NCI-H69 (cell line): Measurements from ENCODE around the gene OR2T5.
"Not testable (repeated sequence)": the region's sequence is repeated elsewhere in the genome, so short reads cannot be mapped to it uniquely, and the experiment has no call there.

ENCODE experiments used
- DNase-seq: peaks from one replicate; lab custom pipeline; 2025; lab: John Stamatoyannopoulos, UW

The OR2T5 gene, protein sequence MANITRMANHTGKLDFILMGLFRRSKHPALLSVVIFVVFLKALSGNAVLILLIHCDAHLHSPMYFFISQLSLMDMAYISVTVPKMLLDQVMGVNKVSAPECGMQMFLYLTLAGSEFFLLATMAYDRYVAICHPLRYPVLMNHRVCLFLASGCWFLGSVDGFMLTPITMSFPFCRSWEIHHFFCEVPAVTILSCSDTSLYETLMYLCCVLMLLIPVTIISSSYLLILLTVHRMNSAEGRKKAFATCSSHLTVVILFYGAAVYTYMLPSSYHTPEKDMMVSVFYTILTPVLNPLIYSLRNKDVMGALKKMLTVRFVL

DNA sequence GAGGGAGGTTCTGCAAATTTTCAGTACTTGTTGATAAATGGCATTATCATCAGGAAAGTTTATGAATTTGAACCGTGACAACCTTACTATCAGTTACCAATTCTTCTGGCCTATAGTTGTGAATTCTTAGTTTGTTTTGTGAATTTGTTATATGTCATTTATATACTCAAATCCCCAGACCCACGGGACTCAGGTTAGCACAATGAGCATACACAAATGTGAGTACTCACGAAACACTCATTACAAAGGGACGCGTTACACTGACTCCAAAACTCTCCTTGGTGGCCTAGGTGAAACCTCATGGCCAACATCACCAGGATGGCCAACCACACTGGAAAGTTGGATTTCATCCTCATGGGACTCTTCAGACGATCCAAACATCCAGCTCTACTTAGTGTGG is at the start of gene OR2T5:
TSS of gene OR2T5 (plus strand) at position 301 of the 400 bp plus-strand sequence. CDS start at position 301, 0 bp downstream.
- not testable (repeated sequence) for DNase-seq

DNA sequence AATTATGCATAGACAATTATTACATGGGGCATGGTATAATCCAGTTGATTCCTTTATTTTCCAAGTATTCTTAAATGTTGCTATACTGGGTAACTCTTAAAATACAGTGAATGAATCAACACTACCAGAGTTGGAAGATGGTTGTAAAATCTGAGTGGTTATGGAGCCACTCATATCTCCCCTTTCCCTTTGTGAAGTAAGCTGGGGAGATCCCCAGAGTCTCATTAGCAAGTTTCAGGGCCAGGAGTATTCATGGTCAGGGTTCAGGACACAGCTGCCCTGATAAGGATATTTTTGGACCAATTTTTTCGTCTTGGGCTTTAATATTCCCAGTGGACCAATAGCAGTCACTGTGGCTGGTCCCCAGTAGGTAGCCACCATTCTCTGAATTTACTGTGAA is 49.7 kb upstream of the OR2T5 start:
- DNase-seq = not testable (repeated sequence)

DNA sequence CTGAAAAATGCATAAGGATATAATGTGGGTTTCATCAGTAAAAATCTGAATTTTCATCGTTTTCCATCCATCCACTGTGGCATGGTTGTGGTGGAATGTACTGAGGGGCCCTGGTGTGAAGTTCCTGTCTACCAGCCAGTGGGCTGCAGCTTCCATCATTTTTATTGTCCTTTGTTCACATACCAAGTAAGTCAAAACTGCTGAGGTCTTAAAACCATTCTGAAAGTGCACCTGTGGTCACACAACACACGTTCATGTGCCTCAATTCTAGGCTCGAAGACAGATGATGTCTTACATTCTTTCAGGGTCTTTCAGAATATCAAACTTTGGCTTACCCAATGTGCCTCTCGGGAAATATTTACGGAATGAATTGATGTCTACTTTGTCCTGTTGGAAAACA is 49.1 kb upstream of the OR2T5 start:
- not testable (repeated sequence) for DNase-seq

DNA sequence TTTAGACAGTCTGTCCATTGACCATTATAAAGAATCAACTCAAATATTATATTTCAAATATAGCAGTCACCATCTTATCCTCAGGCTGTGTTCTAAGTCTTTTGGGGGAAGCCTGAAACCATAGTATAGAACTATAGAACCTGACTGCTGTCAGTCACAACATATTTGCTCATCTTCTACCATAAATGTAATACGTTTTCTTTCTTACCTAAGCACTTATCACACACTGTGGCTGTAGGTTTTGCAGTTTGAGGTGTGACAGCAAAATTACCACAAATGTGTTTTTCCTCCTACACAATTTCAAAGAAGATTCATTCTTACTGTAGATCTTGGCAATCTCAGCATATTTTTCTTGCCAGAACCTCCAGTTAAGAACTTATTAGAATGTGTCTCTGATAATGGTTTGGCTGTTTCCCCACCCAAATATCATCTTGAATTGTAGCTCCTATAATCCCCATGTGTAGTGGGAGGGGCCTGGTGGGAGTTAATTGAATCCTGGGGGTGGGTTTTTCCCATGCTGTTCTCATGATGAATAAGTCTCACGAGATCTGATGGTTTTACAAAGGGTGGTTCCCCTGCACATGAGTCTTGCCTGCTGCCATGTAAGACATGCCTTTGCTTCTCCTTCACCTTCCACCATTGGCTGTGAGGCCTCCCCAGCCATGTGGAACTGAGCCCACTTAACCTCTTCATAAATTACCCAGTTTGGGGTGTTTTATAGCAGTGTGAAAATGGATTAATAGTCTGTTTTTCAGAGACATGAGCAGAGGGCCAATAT is 45.7 kb upstream of the OR2T5 start:
- not testable (repeated sequence) for DNase-seq

DNA sequence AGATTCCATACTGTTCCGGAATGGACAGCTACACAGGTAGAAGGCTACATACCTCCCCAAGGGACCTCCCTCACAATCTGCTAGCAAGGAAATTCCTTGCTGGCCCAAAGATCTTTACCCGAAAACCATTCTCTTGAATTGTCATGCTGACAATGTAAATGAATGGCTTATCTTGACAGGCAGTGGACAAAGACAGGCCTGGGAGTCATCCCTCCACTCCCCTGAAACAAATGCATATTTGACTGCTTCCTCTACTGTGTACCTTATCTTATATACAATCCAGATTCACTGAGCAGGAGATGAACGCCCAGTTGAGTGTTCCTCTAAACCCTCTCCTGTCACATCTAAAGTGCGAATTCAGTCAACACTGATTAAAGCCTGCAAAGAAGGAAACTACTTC is 43.8 kb upstream of the OR2T5 start:
- not testable (repeated sequence) for DNase-seq

DNA sequence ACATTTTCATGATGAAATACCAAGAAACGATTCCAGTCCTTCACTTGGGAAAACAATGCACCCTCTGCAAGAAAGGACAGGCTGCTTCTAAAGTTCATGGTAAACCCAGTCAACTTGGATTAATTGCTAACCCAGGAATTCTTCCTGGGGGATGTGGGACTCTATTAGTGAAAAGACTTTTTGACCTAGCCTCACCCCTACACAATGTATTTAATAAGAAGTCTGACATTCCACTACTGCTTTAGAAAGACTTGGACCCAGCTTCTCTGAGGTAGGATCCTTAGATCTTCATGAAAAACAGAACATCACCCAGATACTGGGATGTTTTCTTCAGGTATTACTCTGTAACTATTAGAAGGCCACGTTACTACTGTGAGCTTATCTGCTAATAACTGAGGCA is 43.0 kb upstream of the OR2T5 start, which contains the start of gene OR2T2:
TSS of gene OR2T2 (plus strand) at position 239 of the 400 bp plus-strand sequence. CDS start 7,161 bp downstream, outside the sequence.
- not testable (repeated sequence) for DNase-seq

DNA sequence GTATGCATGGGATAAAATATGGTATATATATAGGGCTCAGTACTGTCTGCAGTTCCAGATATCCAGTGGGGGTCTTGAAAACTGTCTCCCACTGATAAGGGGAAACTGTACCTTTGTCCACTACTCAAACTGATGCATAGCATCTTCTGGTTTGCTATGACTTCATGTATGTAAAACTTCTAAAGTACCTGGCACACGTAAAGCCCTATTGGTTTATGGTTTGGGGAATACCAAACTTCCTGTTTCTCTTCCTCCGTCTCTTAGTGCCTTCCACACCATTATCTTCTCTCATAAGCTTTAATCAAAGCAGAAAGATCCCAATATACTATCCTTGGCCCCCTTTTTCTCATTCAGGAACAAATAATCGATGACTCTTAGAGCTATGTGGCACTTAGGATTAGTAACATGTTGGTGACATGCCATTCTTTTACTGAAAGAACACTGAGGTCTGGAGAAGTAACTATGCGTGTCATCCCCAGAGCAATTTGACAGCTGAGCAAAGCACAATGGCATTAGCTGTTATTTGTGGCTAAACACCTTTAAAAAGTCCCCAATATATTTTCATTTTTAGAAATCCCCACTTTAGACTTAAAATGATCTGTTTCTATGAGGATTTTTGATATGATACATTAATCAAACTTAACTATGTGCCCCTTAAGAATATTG is 39.8 kb upstream of the OR2T5 start:
- DNase-seq = not testable (repeated sequence)

DNA sequence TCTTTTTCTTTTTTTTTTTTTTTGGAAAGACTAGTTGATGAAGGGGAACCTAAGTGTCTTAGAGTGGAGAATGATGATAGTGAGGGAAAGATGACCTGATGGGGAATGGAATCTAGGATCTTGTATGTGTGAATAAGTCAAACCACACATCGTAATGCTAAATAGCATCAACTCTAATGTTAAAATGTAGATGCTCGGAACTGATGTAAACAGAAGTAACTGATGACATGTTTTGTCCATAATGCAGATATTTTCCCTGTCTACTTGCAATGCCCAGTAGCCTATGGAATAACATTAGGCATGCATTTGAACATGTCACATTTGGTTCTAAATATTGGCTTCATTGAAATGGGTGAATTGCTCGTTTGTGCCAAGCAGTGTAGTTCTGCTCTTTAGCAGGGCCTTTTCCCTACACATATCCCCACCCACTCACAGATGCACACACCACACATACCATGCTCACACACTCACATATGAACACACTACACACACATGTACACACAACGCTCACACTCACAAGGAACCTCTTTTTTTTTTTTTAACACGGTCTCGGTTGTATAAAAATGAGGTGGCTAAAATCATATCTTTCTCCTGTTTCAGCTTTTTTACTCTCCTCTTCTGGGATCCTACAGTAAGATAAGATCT is 38.4 kb upstream of the OR2T5 start:
- DNase-seq = not testable (repeated sequence)

DNA sequence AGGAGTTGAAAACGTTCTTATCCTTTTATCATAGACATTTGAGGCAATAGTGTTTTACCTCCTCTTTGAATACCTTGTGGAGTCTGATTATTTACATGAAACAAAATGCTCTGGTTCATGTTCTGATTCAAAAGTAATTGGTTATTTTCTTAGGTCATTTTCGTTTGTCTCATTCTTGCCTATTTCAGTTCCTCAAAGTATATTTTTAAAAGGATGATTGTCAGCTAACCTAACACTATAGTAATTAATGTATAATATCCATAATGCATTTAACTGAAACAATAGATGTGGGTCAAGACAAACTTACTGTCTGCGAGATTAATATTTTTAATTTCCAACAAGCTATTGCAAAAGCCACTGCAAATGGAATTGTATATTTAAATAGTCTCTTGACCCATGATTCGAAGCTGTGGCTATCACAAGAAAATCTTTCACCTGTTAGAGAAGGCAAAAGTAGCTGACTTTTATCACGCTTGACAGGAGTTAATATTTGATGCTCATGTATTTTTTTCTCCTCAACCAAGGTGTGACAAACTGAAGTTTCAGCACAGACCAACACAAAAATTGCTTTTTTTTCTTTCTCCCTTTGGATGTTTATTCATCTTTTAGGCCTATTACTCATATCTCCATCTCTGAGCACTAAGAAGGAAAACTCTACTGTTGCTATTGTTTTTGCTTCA is 37.8 kb upstream of the OR2T5 start:
- not testable (repeated sequence) for DNase-seq

DNA sequence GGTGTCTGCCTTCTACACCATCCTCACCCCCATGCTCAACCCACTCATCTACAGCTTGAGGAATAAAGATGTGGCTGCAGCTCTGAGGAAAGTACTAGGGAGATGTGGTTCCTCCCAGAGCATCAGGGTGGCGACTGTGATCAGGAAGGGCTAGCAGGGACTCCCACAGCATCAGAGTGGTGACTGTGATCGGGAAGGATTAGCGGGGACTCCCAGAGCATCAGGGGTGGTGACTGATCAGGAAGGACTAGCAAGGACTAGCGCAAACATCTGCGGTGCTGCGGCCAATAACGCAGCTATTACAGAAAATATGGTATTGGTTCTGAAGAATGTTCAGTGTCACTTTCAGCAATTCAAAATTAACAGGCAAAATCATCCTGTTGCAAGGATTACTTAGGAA is 34.8 kb upstream of the OR2T5 start:
- DNase-seq = not testable (repeated sequence)

DNA sequence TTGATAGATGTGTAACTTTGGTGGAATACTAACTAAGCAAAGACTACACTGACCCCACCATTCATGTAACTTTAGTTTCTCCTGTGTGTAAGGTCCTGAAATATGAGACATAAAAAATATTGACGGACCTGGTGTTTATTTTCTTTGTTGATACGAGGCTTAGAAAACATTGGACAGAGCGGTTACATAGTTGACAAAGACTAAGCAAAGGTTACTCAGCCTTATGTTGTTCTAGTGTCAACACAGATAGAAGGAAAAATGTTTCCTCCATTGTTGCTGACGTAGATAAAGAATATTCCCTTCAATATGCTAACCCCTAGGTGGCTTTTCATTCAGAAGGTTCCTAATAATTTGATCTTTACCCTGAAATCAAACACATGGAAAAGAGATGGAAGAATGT is 33.3 kb upstream of the OR2T5 start:
- DNase-seq = not testable (repeated sequence)

DNA sequence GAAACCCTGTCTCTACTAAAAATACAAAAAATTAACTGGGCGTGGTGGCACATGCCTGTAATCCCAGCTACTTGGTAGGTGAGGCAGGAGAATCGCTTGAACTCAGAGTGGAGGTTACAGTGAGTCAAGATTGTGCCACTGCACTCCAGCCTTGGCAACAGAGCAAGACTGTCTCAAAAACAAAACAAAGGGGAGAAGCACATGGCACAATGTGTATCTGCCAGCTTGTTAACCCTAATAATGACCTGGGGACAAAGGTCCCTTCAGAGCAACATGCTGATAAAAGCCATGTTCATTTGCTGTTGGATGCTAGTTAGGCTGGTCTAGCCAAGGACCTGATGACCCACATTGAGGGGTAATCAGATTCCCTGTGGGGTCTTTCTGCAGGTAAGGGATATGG is 31.8 kb upstream of the OR2T5 start:
- not testable (repeated sequence) for DNase-seq

DNA sequence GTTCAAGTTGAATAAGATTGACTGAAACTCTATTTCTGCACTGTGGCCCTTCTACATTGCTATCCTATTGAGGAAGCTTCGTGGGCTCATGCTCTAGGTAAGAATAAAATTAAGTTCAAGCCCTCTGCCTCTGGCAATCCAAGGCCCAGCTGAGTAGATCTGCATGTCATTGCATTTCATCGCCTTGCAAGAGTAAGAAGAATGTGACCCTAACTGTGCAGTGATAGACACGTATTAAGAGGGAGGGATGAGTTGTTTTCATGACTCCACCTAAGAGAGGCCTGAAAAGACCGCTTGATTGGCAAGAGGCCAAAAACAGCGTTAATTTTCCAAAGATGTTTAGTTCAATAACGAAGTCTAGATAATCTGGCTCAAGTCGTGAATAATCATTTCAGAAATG is 29.3 kb upstream of the OR2T5 start:
- not testable (repeated sequence) for DNase-seq

DNA sequence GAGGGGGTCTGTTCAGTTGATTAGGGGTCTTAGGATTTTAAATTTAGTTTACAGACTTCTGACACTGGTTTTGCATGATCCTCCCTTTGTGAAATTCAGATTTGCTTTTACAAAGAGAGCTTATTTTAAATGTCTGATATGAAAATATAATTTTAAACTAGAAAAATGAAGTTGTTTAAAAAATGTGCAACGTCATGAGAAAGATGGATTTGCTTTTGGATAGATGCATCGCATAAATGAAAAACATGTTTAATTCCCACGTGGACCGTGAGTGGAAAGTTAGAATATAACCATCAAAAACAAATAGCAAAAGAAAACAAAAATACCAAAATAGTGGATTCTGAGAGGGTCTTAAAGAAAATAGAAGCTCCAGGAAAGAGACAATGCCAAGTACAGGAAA is 17.2 kb upstream of the OR2T5 start:
- no peak for DNase-seq

DNA sequence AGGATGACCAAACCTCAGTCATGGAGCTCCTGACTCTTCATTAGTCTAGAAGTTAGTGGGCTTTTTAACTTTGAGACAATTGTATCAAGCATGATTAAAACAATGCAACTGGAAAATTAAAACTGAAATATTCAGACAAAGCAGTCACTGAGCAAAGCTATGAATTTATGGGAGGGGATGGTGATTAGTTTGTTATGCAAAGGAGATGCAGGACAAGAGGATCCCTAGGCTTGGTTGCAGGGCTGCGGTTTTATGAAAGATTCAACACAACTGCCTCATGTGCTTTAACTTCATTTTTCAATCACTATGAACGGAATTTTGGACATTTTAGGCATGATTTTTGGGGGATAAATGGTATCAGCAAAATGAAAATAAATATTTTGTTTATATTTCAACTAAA is 16.3 kb upstream of the OR2T5 start:
- not testable (repeated sequence) for DNase-seq

DNA sequence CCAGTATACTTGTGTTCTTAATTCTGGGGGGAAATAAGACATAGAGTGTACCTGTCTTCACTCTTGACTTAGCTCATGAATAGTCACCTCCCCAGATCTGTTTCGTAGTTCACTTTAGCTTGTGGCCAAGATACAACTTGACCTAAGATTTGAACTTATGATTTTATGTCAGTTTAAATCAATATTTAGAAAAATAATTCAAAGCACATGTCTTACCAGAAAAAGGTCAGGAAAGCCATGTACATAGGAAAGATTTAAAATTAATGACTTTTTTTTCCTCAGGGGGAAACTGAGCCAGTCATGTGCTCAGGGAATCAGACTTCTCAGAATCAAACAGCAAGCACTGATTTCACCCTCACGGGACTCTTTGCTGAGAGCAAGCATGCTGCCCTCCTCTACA is 15.3 kb upstream of the OR2T5 start, which contains the start of gene OR2T3:
TSS of gene OR2T3 (plus strand) at position 301 of the 400 bp plus-strand sequence. CDS start at position 301, 0 bp downstream.
- DNase-seq = not testable (repeated sequence)

DNA sequence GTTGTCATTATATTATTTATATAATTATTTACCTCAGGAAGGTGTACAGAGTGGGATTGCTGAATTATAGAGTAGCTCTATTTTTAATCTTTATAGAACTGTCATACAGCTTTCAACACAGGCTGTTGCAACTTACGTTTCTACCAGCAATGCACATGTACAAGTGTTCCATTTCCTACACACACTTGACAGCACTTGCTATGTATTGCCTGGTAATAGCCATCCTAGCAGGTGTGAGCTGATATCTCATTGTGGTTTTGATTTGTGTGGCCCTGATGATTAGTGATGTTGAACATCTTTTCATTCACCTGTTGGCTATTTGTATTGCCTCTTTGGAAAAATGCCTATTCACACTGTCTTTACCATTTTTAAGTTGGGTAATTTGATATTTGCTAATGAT is 12.7 kb upstream of the OR2T5 start:
- DNase-seq = not testable (repeated sequence)

DNA sequence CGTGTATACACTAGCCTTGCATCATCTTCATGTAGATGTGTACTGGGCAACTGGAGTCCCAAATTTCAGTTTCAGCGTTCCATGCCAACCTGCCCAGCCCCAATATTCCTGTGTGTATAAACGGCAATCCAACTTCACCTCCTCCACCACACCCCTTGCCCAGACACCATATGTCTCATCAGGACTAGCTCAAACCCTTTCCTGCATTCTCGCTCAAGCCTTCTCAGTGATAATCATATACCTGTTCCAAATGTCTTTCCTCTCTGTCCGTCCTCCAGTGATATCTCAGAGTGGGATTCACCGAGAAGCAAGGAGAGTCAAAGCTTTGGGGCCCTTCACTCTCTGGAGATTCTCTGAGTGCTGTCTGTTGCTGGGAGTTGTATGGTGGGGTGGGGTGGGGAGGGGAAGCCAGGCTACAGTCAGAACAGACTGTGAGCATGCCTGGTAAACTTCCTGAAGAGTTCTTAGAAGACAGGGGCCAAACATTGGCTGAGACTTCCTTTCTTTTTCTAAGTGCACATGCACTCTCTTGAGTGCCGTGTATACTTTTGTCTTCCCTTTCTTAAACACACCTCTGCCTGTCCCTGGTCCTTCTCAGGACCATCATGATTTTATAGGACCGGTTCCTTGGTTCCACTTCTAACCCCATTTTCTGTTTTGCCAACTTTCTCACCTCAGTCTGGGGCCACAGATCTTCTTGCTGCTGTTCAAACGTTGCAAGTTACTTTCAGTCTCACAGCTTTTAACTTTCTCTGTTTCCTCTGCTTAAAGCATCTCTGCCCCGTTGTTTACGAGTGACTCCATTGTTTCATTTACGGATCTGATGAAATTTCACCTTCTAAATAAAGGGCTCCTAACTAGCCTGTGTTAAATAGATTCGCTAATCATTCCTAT is 6.5 kb upstream of the OR2T5 start:
- DNase-seq = not testable (repeated sequence)

DNA sequence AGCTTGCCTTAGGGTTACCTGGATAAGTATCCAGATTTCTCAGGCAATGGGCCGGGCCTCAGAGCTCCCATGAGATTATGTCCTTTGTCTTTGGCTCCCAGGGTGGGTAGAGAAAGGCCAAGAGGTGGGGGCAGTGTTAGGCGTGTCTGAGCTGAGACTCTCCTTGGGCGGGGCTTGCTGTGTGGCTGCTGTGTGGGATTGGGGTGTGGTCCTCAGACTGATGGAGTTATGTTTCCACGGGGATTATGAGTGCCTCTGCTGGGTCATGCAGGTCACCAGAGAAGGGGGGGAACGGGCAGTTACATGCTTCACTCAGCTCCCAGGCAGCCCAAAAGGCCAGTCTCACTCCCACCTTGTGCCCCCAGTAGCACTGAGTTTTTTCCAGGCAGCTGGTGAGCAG is 8.3 kb downstream of the OR2T5 start:
- DNase-seq = not testable (repeated sequence)
